Spleen (tissue), 11 donors: ENCODE data around the gene GDPD2. TPM values are rescaled to one million over a fixed set of nuclear protein-coding genes. Genes with fewer than 3 reads are reported as not detected.

ENCODE experiments used
- DNase-seq: peaks from one replicate; pipeline ENCODE4 v3.0.0-alpha.2; 2020
- H3K27ac ChIP-seq, 8 donors: fragments of 200-600 bp; sonication (generic) in 7 of 8; 1 replicate in 4 of 8; 2 replicates in 4 of 8; pipeline versions ENCODE4 v1.5.0 to v1.8.0; 2016 to 2021; ENCODE audit warnings: inconsistent platforms in 4 of 8, mild to moderate bottlenecking in 4 of 8, moderate library complexity in 1 of 8
- H3K27me3 ChIP-seq, 7 donors: fragments of 200-600 bp; sonication (generic) in 6 of 7; replicated peaks in 1 of 7; 1 replicate in 4 of 7; 2 replicates in 3 of 7; pipeline versions ENCODE4 v1.5.0 to v1.8.0; 2016 to 2021; ENCODE audit warnings: inconsistent platforms in 3 of 7, mild to moderate bottlenecking in 1 of 7
- H3K36me3 ChIP-seq, 6 donors: fragments of 200-600 bp; sonication (generic) in 5 of 6; 1 replicate in 4 of 6; 2 replicates in 2 of 6; pipeline versions ENCODE4 v1.5.0 to v1.8.0; 2016 to 2021; ENCODE audit warnings: inconsistent platforms in 2 of 6
- H3K4me1 ChIP-seq, 6 donors: fragments of 200-600 bp; sonication (generic) in 5 of 6; 1 replicate in 3 of 6; 2 replicates in 3 of 6; pipeline versions ENCODE4 v1.5.0 to v1.8.0; 2016 to 2021; ENCODE audit warnings: inconsistent platforms in 3 of 6
- H3K4me3 ChIP-seq, 8 donors: fragments of 200-600 bp; sonication (generic) in 7 of 8; 1 replicate in 4 of 8; 2 replicates in 4 of 8; pipeline versions ENCODE4 v1.5.0 to v1.8.0; 2016 to 2021; ENCODE audit warnings: inconsistent platforms in 4 of 8, mild to moderate bottlenecking in 4 of 8, moderate library complexity in 2 of 8
- H3K9me3 ChIP-seq, 8 donors: fragments of 200-600 bp; sonication (generic) in 7 of 8; 1 replicate in 4 of 8; 2 replicates in 4 of 8; pipeline versions ENCODE4 v1.5.0 to v1.8.0; 2016 to 2021; ENCODE audit warnings: inconsistent platforms in 4 of 8
- CTCF ChIP-seq, 11 experiments: fragments of 200-600 bp in 7 of 11; fragments of 450-650 bp in 4 of 11; sonication (generic) in 4 of 11; IDR thresholded peaks in 8 of 11; conservative IDR thresholded peaks in 3 of 11; 1 replicate in 7 of 11; 2 replicates in 4 of 11; pipeline versions ENCODE4 v1.4.0 to v1.8.0; 2016 to 2021; ENCODE audit warnings: antibody characterized with exemption in 11 of 11, inconsistent platforms in 4 of 11, mild to moderate bottlenecking in 1 of 11
- POLR2A ChIP-seq, 3 donors: fragments of 450-650 bp; IDR thresholded peaks; one replicate each; pipeline ENCODE4 v1.5.1; 2017; ENCODE audit warnings: antibody characterized with exemption in 3 of 3, mild to moderate bottlenecking in 1 of 3
- POLR2AphosphoS5 ChIP-seq, 3 donors: sonication (generic); formaldehyde crosslinking; IDR thresholded peaks; one replicate each; pipeline ENCODE4 v1.5.1; 2017; ENCODE audit warnings: antibody characterized with exemption in 3 of 3
- WGBS, 5 donors: extraction: QIAGEN DNeasy Blood & Tissue Kit in 3 of 5; methylation state at CpG; one replicate each; pipeline versions ENCODE4 v1.1.5 to v1.1.7; 2013 to 2018; 5-methylcytosine and 5-hydroxymethylcytosine counted together
- intact Hi-C: fragments of 100-400 bp; cut with DNase I; formaldehyde crosslinking; loops from one replicate; pipeline ENCODE4 v1.15.0; 2023; ENCODE audit warnings: low total_unique reads
- polyA plus RNA-seq, 3 donors: library from polyadenylated mRNA; stranded (reverse); fragments of 200-250 nt; gene quantifications; one replicate each; pipeline ENCODE4 v1.2.1, GENCODE V29; 2013
- total RNA-seq, 7 donors: library from RNA; depleted of rRNA in 3 of 7; stranded (reverse); fragments of >200 nt in 3 of 7; fragmentation: NEBNext Ultra II Directional in 4 of 7; extraction: Animal tissue kit (Norgen Biotek cat#: 25700) in 4 of 7; gene quantifications; one replicate each; pipeline versions ENCODE4 v1.1.0 to v1.2.1, GENCODE V29; 2016 to 2021
- donor health status: healthy with polysubstance abuse.
- donor health status: DM: no; HTN: no; CAD: no; lungs with moderate emphysema.
- donor health status: DM: no; HTN: no; CAD: no.
- donor health status: Bipolar disorder and iron deficiency.
- donor health status: healthy.
- donor health status: DM: no; HTN: no; CAD: no.
- donor health status: DM: yes; HTN: yes; CAD: no.

Gene GDPD2
- total and polyA plus RNA-seq, 10 donors: 2.4 to 103 (median 63.7) TPM

GRCh38 chrX:70427365-70427764 lies 4.3 kb downstream of the GDPD2 start:
- no peaks in the 10 kb centered on the region for H3K36me3 ChIP-seq
- H3K27ac ChIP-seq: no peak overlapping the region
- H3K9me3 ChIP-seq: no peaks in the 10 kb centered on the region
- peaks cover 0 to 8% (median 0%) of the 10 kb centered on the region in 7 donors for H3K27me3 ChIP-seq
- no peak for DNase-seq
- 26 to 62% (median 48%) methylated on average over 1 to 2 of the region's 2 CpGs for WGBS, 5 donors
- TF ChIP-seq POLR2AphosphoS5 (IDR thresholded peaks at IDR 0.05) (no peak), POLR2A (IDR thresholded peaks at IDR 0.05) (no peak), CTCF (IDR thresholded peaks at IDR 0.05 in 8 of 11, conservative IDR thresholded peaks at IDR 0.05 in 3 of 11) (no peak)
- no peaks in the 10 kb centered on the region for H3K4me1 ChIP-seq
- H3K4me3 ChIP-seq: no peak overlapping the region
- intact Hi-C loops: no loop called here

GRCh38 chrX:70429759-70430158 lies 6.6 kb downstream of the GDPD2 start:
- no peaks in the 10 kb centered on the region for H3K9me3 ChIP-seq
- no peak for DNase-seq
- H3K4me1 ChIP-seq: peaks cover 0 to 11% (median 4%) of the 10 kb centered on the region in 6 donors
- WGBS, 5 donors: 81 to 93% (median 87%) methylated on average over 5 to 6 of the region's 6 CpGs
- intact Hi-C loops: loop anchor here (5.0 kb wide), 1 partner anchor 232 kb away; no protein-coding TSS in a partner anchor
- TF ChIP-seq CTCF (IDR thresholded peaks at IDR 0.05 in 8 of 11, conservative IDR thresholded peaks at IDR 0.05 in 3 of 11) (no peak), POLR2A (IDR thresholded peaks at IDR 0.05) (no peak), POLR2AphosphoS5 (IDR thresholded peaks at IDR 0.05) (no peak)
- no peak overlapping the region for H3K4me3 ChIP-seq
- H3K36me3 ChIP-seq: no peaks in the 10 kb centered on the region
- H3K27me3 ChIP-seq: peaks cover 0 to 6% (median 0%) of the 10 kb centered on the region in 7 donors
- H3K27ac ChIP-seq: no peak overlapping the region

- Histone ChIP-seq H3K4me1 (peaks cover 0 to 20% (median 9%) of the 10 kb centered on the region in 6 donors), H3K36me3 (no peaks in the 10 kb centered on the region), H3K27ac (peak overlapping the region in 5 of 8 donors; percentile 74 to 87 (median 81)), H3K4me3 (peak overlapping the region in 7 of 8 donors; percentile 47 to 80 (median 53)), H3K9me3 (no peaks in the 10 kb centered on the region), H3K27me3 (peaks cover 0 to 24% (median 0%) of the 10 kb centered on the region in 7 donors)
- WGBS, 5 donors: 52 to 71% (median 59%) methylated on average over 11 to 15 of the region's 15 CpGs
- intact Hi-C loops: loop anchor here (5.0 kb wide), 1 partner anchor 236 kb away; no protein-coding TSS in a partner anchor
- no peak for DNase-seq
- no peak for TF ChIP-seq POLR2A (IDR thresholded peaks at IDR 0.05)
- TF ChIP-seq CTCF (IDR thresholded peaks at IDR 0.05 in 8 of 11, conservative IDR thresholded peaks at IDR 0.05 in 3 of 11): no peak
- no peak for TF ChIP-seq POLR2AphosphoS5 (IDR thresholded peaks at IDR 0.05)
Measured at GRCh38 chrX:70432936-70433847, 10.1 kb downstream of the GDPD2 start.

GRCh38 chrX:70433848-70434351 lies 10.8 kb downstream of the GDPD2 start:
- intact Hi-C loops: loop anchor here (5.0 kb wide), 1 partner anchor 237 kb away; no protein-coding TSS in a partner anchor
- Histone ChIP-seq H3K27ac (peak overlapping the region in 7 of 8 donors; percentile 67 to 87 (median 76)), H3K36me3 (no peaks in the 10 kb centered on the region), H3K9me3 (no peaks in the 10 kb centered on the region), H3K4me1 (peaks cover 0 to 20% (median 9%) of the 10 kb centered on the region in 6 donors), H3K27me3 (peaks cover 0 to 24% (median 0%) of the 10 kb centered on the region in 7 donors), H3K4me3 (peak overlapping the region; percentile 47 to 80 (median 53))
- TF ChIP-seq POLR2AphosphoS5 (IDR thresholded peaks at IDR 0.05) (peak; percentile 48 to 70 (median 65)), POLR2A (IDR thresholded peaks at IDR 0.05) (no peak), CTCF (IDR thresholded peaks at IDR 0.05 in 8 of 11, conservative IDR thresholded peaks at IDR 0.05 in 3 of 11) (peak; percentile 49 to 86 (median 76))
- WGBS, 5 donors: 0 to 44% (median 2%) methylated on average over 6 to 37 of the region's 37 CpGs
- DNase-seq: peak; percentile 93
